Transverse colon (tissue), 4 donors: ENCODE results near the gene INO80B. TPM values are rescaled to one million over a fixed set of nuclear protein-coding genes. Genes with fewer than 3 reads are reported as not detected.

ENCODE experiments used
- DNase-seq: peaks from one replicate; pipeline ENCODE4 v3.0.0-alpha.2; 2019
- H3K27ac ChIP-seq, 4 donors: fragments of 200-600 bp; sonication (generic); 2 replicates each; pipeline ENCODE4 v1.5.1; 2016 to 2018; ENCODE audit warnings: inconsistent platforms in 4 of 4
- H3K27me3 ChIP-seq: fragments of 200-600 bp; sonication (generic); 2 replicates; pipeline ENCODE4 v1.5.1; 2017; ENCODE audit warnings: inconsistent platforms
- H3K36me3 ChIP-seq, 4 donors: fragments of 200-600 bp; sonication (generic); 2 replicates each; pipeline ENCODE4 v1.5.1; 2017 to 2019; ENCODE audit warnings: inconsistent platforms in 4 of 4
- H3K4me1 ChIP-seq, 4 donors: fragments of 200-600 bp; sonication (generic); 2 replicates each; pipeline ENCODE4 v1.5.1; 2017 to 2020; ENCODE audit warnings: inconsistent platforms in 4 of 4
- H3K4me3 ChIP-seq, 4 donors: fragments of 200-600 bp; sonication (generic); 1 replicate in 1 of 4; 2 replicates in 3 of 4; pipeline versions ENCODE4 v1.5.1 to v1.6.1; 2017 to 2019; ENCODE audit warnings: inconsistent platforms in 4 of 4
- H3K9me3 ChIP-seq, 2 donors: fragments of 200-600 bp; sonication (generic); 2 replicates each; pipeline ENCODE4 v1.5.1; 2017 to 2019; ENCODE audit warnings: inconsistent platforms in 2 of 2
- EP300 ChIP-seq: sonication (generic); formaldehyde crosslinking; IDR thresholded peaks from one replicate; pipeline ENCODE4 v1.6.1; 2017; ENCODE audit warnings: antibody characterized with exemption, low read depth
- POLR2A ChIP-seq: fragments of 450-650 bp; IDR thresholded peaks from one replicate; pipeline ENCODE4 v1.6.1; 2016; ENCODE audit warnings: antibody characterized with exemption, mild to moderate bottlenecking, moderate library complexity
- POLR2AphosphoS5 ChIP-seq, 3 donors: sonication (generic); formaldehyde crosslinking; IDR thresholded peaks; one replicate each; pipeline ENCODE4 v1.6.1; 2016; ENCODE audit warnings: antibody characterized with exemption in 3 of 3
- WGBS, 2 donors: methylation state at CpG; one replicate each; pipeline ENCODE4 v1.1.5; 2018; ENCODE audit warnings: low coverage in 1 of 2; 5-methylcytosine and 5-hydroxymethylcytosine counted together
- in situ Hi-C, 4 donors: fragments of 200-750 bp; cut with MboI; loops; one replicate each; pipeline versions ENCODE4 v1.15.0 to v1.15.1; 2017; ENCODE audit warnings: low sequenced_read_pairs in 3 of 4, low pct_ligation_motif_present in 1 of 4, low pct_unique_long_range_greater_than_20kb in 1 of 4
- intact Hi-C: fragments of 100-400 bp; cut with DNase I; formaldehyde crosslinking; loops from one replicate; pipeline ENCODE4 v1.15.1; 2023; ENCODE audit warnings: low total_unique reads
- total RNA-seq, 4 donors: library from RNA; depleted of rRNA; stranded (reverse); fragments of >200 nt; gene quantifications; one replicate each; pipeline ENCODE4 v1.1.0, GENCODE V29; 2016
- TF ChIP-seq, protein P1 (sequence below), 5 experiments: fragments of 200-600 bp in 3 of 5; fragments of 450-650 bp in 2 of 5; sonication (generic) in 3 of 5; IDR thresholded peaks; 1 replicate in 2 of 5; 2 replicates in 3 of 5; pipeline ENCODE4 v1.5.1; 2016 to 2017; ENCODE audit warnings: antibody characterized with exemption in 5 of 5, inconsistent platforms in 3 of 5, mild to moderate bottlenecking in 2 of 5, moderate library complexity in 1 of 5

INO80B gene
- total RNA-seq, 4 donors from 2014 or later = 12.9 to 53.9 (median 34.5) TPM

DNA sequence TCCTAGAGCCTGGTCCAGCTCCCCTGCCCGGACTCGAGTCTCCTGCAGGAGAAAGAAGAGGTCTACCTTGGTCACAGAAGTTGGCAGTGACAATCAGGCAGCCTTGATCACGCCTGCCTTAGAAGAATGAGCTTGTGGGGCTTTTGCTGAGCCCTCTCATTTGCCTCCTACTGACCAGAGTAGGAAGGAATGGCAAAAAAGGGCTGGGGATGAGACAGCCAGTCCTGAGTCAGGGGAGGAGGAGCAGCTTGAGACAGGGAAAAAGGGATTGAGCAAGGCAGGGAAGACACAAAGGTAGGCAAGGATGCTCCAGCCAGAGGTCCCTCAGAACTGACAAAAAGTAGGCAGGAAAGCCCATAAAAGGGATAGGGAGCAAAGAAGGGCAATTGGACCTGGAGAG lies 27.3 kb upstream of the INO80B start:
- TF ChIP-seq POLR2A (no peak), POLR2AphosphoS5 (IDR thresholded peaks at IDR 0.05) (no peak), EP300 (no peak)
- TF ChIP-seq, protein P1, sequence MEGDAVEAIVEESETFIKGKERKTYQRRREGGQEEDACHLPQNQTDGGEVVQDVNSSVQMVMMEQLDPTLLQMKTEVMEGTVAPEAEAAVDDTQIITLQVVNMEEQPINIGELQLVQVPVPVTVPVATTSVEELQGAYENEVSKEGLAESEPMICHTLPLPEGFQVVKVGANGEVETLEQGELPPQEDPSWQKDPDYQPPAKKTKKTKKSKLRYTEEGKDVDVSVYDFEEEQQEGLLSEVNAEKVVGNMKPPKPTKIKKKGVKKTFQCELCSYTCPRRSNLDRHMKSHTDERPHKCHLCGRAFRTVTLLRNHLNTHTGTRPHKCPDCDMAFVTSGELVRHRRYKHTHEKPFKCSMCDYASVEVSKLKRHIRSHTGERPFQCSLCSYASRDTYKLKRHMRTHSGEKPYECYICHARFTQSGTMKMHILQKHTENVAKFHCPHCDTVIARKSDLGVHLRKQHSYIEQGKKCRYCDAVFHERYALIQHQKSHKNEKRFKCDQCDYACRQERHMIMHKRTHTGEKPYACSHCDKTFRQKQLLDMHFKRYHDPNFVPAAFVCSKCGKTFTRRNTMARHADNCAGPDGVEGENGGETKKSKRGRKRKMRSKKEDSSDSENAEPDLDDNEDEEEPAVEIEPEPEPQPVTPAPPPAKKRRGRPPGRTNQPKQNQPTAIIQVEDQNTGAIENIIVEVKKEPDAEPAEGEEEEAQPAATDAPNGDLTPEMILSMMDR (IDR thresholded peaks at IDR 0.05) = no peak
- peaks cover 0 to 18% (median 7%) of the 10 kb centered on the region in 4 donors for H3K4me1 ChIP-seq
- H3K36me3 ChIP-seq = peaks cover 0 to 9% (median 0%) of the 10 kb centered on the region in 4 donors
- no peak overlapping the region for H3K4me3 ChIP-seq
- H3K9me3 ChIP-seq = no peaks in the 10 kb centered on the region
- in situ Hi-C loops (no loop called here), intact Hi-C loops (no loop called here)
- H3K27me3 ChIP-seq = no peaks in the 10 kb centered on the region
- WGBS, 2 donors = 90 to 92% methylated on average over 2 to 3 of the region's 3 CpGs
- H3K27ac ChIP-seq = no peak overlapping the region
- no peak for DNase-seq

DNA sequence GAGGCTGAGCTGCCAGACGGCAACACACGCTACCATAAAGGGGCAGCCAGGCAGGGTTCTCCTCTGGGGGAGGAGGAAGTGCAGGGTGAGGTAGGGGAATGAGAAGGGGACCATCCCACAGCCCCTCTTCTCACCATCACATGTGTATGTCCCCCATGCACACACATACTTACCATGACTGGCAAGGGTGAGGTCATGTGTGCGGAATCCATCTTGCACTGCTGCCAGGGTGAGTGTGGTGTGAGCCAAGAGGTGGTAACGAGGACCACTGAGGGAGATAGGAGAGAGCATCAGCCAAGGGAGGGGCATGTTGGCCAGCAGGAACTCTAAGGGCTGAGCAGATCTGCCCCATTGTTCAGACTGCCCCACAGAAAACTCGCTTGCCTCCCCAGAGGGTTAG lies 26.2 kb upstream of the INO80B start:
- Histone ChIP-seq H3K36me3 (peaks cover 0 to 9% (median 0%) of the 10 kb centered on the region in 4 donors), H3K9me3 (no peaks in the 10 kb centered on the region), H3K4me1 (peaks cover 0 to 18% (median 7%) of the 10 kb centered on the region in 4 donors), H3K4me3 (no peak overlapping the region), H3K27ac (no peak overlapping the region), H3K27me3 (no peaks in the 10 kb centered on the region)
- no peak for DNase-seq
- in situ Hi-C loops = no loop called here
- no peak for TF ChIP-seq POLR2A
- TF ChIP-seq EP300 = no peak
- TF ChIP-seq, protein P1 (IDR thresholded peaks at IDR 0.05) = no peak
- TF ChIP-seq POLR2AphosphoS5 (IDR thresholded peaks at IDR 0.05) = no peak
- WGBS, 2 donors = 85% methylated on average over 5 of the region's 5 CpGs; no CpG with 5 or more reads in 1 of the 2 donors
- intact Hi-C loops = no loop called here

DNA sequence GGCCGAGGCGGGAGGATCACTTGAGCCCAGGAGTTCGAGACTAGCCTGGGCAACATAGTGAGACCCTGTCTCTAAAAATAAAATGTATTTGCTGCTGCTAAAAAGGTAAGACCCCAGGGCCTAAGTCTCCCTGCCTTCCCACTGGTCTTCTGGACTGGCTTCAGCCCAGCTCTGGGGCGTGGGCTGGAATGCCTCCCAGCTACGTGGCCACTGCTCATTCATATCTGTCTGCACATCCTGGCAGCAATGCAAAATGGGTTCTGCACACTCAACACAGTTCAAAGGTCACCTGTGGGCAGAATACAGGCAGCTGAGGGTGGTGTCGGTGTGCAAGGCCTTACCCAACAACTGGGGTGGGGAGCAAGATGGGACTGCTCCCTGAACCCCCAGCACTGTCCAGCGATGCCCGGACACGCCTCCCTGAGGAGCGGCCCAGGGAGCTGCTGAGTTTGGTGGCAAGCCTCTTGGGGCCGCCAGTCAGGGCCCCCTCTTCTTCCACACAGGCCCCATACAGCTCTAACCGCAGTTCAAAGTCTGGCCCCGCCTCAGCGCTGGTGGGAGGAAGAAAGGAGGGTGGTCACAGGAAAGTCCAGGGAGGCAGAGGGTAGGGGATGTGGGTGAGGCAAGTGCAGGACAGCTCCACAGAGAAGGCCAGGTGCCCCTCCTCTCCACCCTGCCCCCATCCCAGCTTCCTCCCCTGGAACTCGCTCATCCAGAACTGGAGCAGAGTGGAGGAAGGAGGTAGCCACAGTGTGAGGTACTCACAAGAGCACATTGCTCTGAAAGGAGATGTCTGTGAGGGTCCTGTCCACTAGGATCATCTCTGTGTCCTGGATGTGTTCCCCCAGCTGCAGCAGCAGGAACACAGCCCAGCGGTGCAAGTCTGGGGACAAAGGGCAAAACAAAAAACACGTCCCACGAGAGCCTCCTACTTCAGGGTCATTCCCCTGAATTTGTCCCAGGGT lies 25.1 kb upstream of the INO80B start:
- 60 to 77% methylated on average over 1 to 18 of the region's 18 CpGs for WGBS, 2 donors
- peak overlapping the region; percentile 21 to 52 (median 46) for H3K27ac ChIP-seq
- intact Hi-C loops (no loop called here), in situ Hi-C loops (no loop called here)
- peaks cover 0 to 9% (median 0%) of the 10 kb centered on the region in 4 donors for H3K36me3 ChIP-seq
- no peak overlapping the region for H3K4me3 ChIP-seq
- TF ChIP-seq POLR2AphosphoS5 (IDR thresholded peaks at IDR 0.05) = no peak
- TF ChIP-seq, protein P1 (IDR thresholded peaks at IDR 0.05) = no peak
- TF ChIP-seq POLR2A = no peak
- TF ChIP-seq EP300 = no peak
- H3K9me3 ChIP-seq = no peaks in the 10 kb centered on the region
- DNase-seq = peak; percentile 65
- no peaks in the 10 kb centered on the region for H3K27me3 ChIP-seq
- peaks cover 0 to 18% (median 7%) of the 10 kb centered on the region in 4 donors for H3K4me1 ChIP-seq

DNA sequence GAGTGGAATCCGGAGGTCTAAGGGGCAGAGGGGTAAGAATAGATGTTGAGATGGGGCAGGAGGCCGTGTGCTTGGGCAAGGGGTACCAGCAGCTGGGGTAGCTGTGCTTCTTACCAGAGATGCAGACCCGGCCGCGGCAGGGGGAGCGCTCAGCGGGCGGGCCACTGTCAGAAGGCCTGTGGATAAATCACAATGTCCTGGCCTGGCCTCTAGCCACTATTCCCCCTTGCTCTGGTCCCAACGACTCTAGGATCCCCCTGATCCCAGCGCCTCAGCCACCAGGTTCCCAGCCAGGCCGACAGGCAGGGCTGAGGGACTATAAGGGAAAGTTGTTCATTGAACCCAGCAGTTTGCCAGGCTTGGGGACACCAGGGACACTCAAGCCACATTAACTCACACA lies 24.4 kb upstream of the INO80B start:
- 83% methylated on average over 11 of the region's 11 CpGs; no CpG with 5 or more reads in 1 of the 2 donors for WGBS, 2 donors
- peaks cover 0 to 9% (median 0%) of the 10 kb centered on the region in 4 donors for H3K36me3 ChIP-seq
- DNase-seq = no peak

More for the DNA sequence above, 24.4 kb upstream of the INO80B start:
- no peaks in the 10 kb centered on the region for H3K9me3 ChIP-seq
- H3K27me3 ChIP-seq = no peaks in the 10 kb centered on the region
- no peak overlapping the region for H3K4me3 ChIP-seq
- peaks cover 0 to 18% (median 7%) of the 10 kb centered on the region in 4 donors for H3K4me1 ChIP-seq
- H3K27ac ChIP-seq = peak overlapping the region; percentile 21 to 52 (median 46)
- in situ Hi-C loops (no loop called here), intact Hi-C loops (no loop called here)
- no peak for TF ChIP-seq POLR2AphosphoS5 (IDR thresholded peaks at IDR 0.05)
- TF ChIP-seq, protein P1 (IDR thresholded peaks at IDR 0.05) = no peak
- no peak for TF ChIP-seq POLR2A
- no peak for TF ChIP-seq EP300
